Measurements from ENCODE around the gene TMEM117.

GRCh38 chr12:43968736-43969135, 132.9 kb downstream of the TMEM117 start:
- TF ChIP-seq, protein P1, sequence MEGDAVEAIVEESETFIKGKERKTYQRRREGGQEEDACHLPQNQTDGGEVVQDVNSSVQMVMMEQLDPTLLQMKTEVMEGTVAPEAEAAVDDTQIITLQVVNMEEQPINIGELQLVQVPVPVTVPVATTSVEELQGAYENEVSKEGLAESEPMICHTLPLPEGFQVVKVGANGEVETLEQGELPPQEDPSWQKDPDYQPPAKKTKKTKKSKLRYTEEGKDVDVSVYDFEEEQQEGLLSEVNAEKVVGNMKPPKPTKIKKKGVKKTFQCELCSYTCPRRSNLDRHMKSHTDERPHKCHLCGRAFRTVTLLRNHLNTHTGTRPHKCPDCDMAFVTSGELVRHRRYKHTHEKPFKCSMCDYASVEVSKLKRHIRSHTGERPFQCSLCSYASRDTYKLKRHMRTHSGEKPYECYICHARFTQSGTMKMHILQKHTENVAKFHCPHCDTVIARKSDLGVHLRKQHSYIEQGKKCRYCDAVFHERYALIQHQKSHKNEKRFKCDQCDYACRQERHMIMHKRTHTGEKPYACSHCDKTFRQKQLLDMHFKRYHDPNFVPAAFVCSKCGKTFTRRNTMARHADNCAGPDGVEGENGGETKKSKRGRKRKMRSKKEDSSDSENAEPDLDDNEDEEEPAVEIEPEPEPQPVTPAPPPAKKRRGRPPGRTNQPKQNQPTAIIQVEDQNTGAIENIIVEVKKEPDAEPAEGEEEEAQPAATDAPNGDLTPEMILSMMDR (IDR thresholded peaks at IDR 0.05; ENCODE audit: low read depth, low read length), result no peak
- no peak for TF ChIP-seq MYC (IDR thresholded peaks at IDR 0.05; ENCODE audit: low read depth, low read length)

Measured in NB4 (cell line).